Transverse colon (tissue), 4 donors: ENCODE results near the gene SLIT3. TPM values are rescaled to one million over a fixed set of nuclear protein-coding genes. Genes with fewer than 3 reads are reported as not detected.

Source experiments
- DNase-seq: peaks from one replicate; pipeline ENCODE4 v3.0.0-alpha.2; 2019
- H3K27ac ChIP-seq, 4 donors: fragments of 200-600 bp; sonication (generic); 2 replicates each; pipeline ENCODE4 v1.5.1; 2016 to 2018; ENCODE audit warnings: inconsistent platforms in 4 of 4
- H3K27me3 ChIP-seq: fragments of 200-600 bp; sonication (generic); 2 replicates; pipeline ENCODE4 v1.5.1; 2017; ENCODE audit warnings: inconsistent platforms
- H3K36me3 ChIP-seq, 4 donors: fragments of 200-600 bp; sonication (generic); 2 replicates each; pipeline ENCODE4 v1.5.1; 2017 to 2019; ENCODE audit warnings: inconsistent platforms in 4 of 4
- H3K4me1 ChIP-seq, 4 donors: fragments of 200-600 bp; sonication (generic); 2 replicates each; pipeline ENCODE4 v1.5.1; 2017 to 2020; ENCODE audit warnings: inconsistent platforms in 4 of 4
- H3K4me3 ChIP-seq, 4 donors: fragments of 200-600 bp; sonication (generic); 1 replicate in 1 of 4; 2 replicates in 3 of 4; pipeline versions ENCODE4 v1.5.1 to v1.6.1; 2017 to 2019; ENCODE audit warnings: inconsistent platforms in 4 of 4
- H3K9me3 ChIP-seq, 2 donors: fragments of 200-600 bp; sonication (generic); 2 replicates each; pipeline ENCODE4 v1.5.1; 2017 to 2019; ENCODE audit warnings: inconsistent platforms in 2 of 2
- EP300 ChIP-seq: sonication (generic); formaldehyde crosslinking; IDR thresholded peaks from one replicate; pipeline ENCODE4 v1.6.1; 2017; ENCODE audit warnings: antibody characterized with exemption, low read depth
- POLR2A ChIP-seq: fragments of 450-650 bp; IDR thresholded peaks from one replicate; pipeline ENCODE4 v1.6.1; 2016; ENCODE audit warnings: antibody characterized with exemption, mild to moderate bottlenecking, moderate library complexity
- POLR2AphosphoS5 ChIP-seq, 3 donors: sonication (generic); formaldehyde crosslinking; IDR thresholded peaks; one replicate each; pipeline ENCODE4 v1.6.1; 2016; ENCODE audit warnings: antibody characterized with exemption in 3 of 3
- WGBS, 2 donors: methylation state at CpG; one replicate each; pipeline ENCODE4 v1.1.5; 2018; ENCODE audit warnings: low coverage in 1 of 2; 5-methylcytosine and 5-hydroxymethylcytosine counted together
- in situ Hi-C, 4 donors: fragments of 200-750 bp; cut with MboI; loops; one replicate each; pipeline versions ENCODE4 v1.15.0 to v1.15.1; 2017; ENCODE audit warnings: low sequenced_read_pairs in 3 of 4, low pct_ligation_motif_present in 1 of 4, low pct_unique_long_range_greater_than_20kb in 1 of 4
- intact Hi-C: fragments of 100-400 bp; cut with DNase I; formaldehyde crosslinking; loops from one replicate; pipeline ENCODE4 v1.15.1; 2023; ENCODE audit warnings: low total_unique reads
- total RNA-seq, 4 donors: library from RNA; depleted of rRNA; stranded (reverse); fragments of >200 nt; gene quantifications; one replicate each; pipeline ENCODE4 v1.1.0, GENCODE V29; 2016
- TF ChIP-seq, protein P1 (sequence below), 5 experiments: fragments of 200-600 bp in 3 of 5; fragments of 450-650 bp in 2 of 5; sonication (generic) in 3 of 5; IDR thresholded peaks; 1 replicate in 2 of 5; 2 replicates in 3 of 5; pipeline ENCODE4 v1.5.1; 2016 to 2017; ENCODE audit warnings: antibody characterized with exemption in 5 of 5, inconsistent platforms in 3 of 5, mild to moderate bottlenecking in 2 of 5, moderate library complexity in 1 of 5

SLIT3 gene
- total RNA-seq, 4 donors from 2014 or later: 6.7 to 60.5 (median 9.6) TPM

DNA sequence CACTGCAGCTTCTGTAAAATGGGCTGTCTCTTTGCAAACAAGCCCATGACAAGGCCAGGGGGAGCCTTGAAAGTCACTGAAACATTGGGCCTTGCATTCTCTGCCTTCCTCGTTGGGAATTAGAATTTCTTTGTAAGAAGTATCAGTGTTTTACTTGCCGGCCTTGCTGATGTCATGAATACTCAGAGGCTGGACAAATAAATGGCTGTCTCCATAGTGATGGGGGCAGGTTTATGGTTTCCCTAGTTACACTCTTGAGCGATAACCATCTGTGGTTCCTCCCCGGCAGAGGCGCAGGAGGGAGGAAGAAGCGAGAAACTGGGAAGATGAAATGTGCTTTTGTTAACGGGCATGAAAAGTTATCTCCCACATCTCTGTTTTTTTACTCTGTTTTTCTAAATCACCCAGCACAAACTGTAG, 449.0 kb downstream of the SLIT3 start:
- Histone ChIP-seq H3K4me3 (no peak overlapping the region), H3K9me3 (no peaks in the 10 kb centered on the region), H3K27me3 (no peaks in the 10 kb centered on the region), H3K27ac (no peak overlapping the region), H3K4me1 (no peaks in the 10 kb centered on the region), H3K36me3 (no peaks in the 10 kb centered on the region)
- in situ Hi-C loops (no loop called here), intact Hi-C loops (no loop called here)
- DNase-seq: no peak
- 28 to 38% methylated on average over 5 to 7 of the region's 7 CpGs for WGBS, 2 donors
- TF ChIP-seq, protein P1, sequence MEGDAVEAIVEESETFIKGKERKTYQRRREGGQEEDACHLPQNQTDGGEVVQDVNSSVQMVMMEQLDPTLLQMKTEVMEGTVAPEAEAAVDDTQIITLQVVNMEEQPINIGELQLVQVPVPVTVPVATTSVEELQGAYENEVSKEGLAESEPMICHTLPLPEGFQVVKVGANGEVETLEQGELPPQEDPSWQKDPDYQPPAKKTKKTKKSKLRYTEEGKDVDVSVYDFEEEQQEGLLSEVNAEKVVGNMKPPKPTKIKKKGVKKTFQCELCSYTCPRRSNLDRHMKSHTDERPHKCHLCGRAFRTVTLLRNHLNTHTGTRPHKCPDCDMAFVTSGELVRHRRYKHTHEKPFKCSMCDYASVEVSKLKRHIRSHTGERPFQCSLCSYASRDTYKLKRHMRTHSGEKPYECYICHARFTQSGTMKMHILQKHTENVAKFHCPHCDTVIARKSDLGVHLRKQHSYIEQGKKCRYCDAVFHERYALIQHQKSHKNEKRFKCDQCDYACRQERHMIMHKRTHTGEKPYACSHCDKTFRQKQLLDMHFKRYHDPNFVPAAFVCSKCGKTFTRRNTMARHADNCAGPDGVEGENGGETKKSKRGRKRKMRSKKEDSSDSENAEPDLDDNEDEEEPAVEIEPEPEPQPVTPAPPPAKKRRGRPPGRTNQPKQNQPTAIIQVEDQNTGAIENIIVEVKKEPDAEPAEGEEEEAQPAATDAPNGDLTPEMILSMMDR (IDR thresholded peaks at IDR 0.05): no peak
- TF ChIP-seq EP300: no peak
- no peak for TF ChIP-seq POLR2A
- TF ChIP-seq POLR2AphosphoS5 (IDR thresholded peaks at IDR 0.05): no peak

DNA sequence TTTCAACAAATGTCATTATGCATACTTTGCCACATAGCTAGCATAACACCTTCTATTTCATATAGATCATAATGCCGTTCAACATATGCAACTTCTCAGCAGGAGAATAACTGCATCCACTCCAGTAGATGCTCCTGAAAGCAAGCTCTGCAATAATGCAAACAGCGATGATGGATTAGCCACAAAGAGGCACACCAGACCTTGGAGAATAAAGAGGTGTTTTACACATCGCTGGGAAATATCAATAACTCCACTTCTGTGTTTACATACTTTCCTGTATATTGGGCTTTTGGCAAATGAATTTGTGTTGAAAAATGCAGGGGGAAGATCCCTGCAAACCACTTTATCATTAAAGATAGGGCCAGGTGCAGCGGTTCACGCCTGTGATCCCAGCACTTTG, 450.3 kb downstream of the SLIT3 start:
- TF ChIP-seq POLR2AphosphoS5 (IDR thresholded peaks at IDR 0.05) (no peak), POLR2A (no peak)
- TF ChIP-seq, protein P1 (IDR thresholded peaks at IDR 0.05): no peak
- DNase-seq: no peak
- Histone ChIP-seq H3K36me3 (no peaks in the 10 kb centered on the region), H3K27me3 (peaks cover 7% of the 10 kb centered on the region), H3K4me1 (no peaks in the 10 kb centered on the region), H3K4me3 (no peak overlapping the region), H3K27ac (no peak overlapping the region), H3K9me3 (no peaks in the 10 kb centered on the region)
- 80 to 89% methylated on average over 3 to 5 of the region's 5 CpGs for WGBS, 2 donors
- intact Hi-C loops (no loop called here), in situ Hi-C loops (no loop called here)

DNA sequence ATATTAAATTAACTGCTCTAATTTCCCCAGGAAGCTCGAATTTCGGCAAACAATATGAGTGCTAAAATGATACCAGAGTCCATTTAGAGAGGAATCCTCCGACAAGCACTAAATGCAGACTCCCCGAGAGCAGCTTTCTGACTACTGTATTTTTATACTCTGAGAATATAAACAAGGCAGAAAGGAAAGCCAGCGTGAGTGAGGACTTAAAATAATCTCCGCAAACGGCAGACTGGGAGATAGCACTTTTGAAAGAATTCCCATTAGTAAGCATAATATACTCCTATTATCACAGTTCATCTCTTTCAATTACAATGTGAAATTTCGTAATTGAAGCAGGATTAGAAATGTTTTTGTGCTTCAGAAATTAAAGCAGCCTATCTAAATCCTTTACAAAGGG, 452.4 kb downstream of the SLIT3 start:
- Histone ChIP-seq H3K27me3 (peaks cover 20% of the 10 kb centered on the region), H3K36me3 (no peaks in the 10 kb centered on the region), H3K4me1 (no peaks in the 10 kb centered on the region), H3K9me3 (no peaks in the 10 kb centered on the region), H3K4me3 (no peak overlapping the region), H3K27ac (no peak overlapping the region)
- 59 to 73% methylated on average over 8 of the region's 8 CpGs for WGBS, 2 donors
- intact Hi-C loops: no loop called here
- in situ Hi-C loops: no loop called here
- no peak for DNase-seq
- TF ChIP-seq POLR2AphosphoS5 (IDR thresholded peaks at IDR 0.05) (no peak), EP300 (no peak), POLR2A (no peak)
- TF ChIP-seq, protein P1 (IDR thresholded peaks at IDR 0.05): no peak

DNA sequence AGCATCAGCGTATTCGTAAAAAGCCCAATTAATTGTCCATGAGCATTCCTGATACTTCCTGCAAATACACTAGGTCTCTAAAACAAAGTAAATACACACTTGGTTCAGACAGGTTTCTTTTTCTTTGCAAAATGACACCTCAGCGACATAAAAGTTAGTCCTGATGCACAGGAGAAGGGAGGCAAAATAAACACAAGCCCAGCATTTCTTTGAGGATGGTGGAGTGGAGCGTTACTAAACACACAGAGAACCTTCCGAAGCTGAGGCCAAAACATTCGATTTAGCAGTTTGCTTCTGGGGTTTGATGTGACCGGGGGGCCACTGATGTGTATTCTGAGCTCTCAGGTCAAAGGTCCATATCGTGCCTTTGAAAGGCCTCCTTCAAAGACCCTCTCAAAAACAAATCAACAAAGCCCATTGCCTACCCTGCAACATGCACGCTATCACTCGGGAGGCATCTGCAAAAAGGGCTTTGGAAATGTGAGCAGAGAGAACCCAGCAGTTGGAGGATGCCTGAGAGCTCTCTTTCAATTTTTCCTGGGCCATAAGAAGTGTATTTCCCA, 453.3 kb downstream of the SLIT3 start:
- TF ChIP-seq POLR2AphosphoS5 (IDR thresholded peaks at IDR 0.05) (no peak), POLR2A (no peak), EP300 (no peak)
- TF ChIP-seq, protein P1 (IDR thresholded peaks at IDR 0.05): no peak

More for the DNA sequence above, 453.3 kb downstream of the SLIT3 start:
- Histone ChIP-seq H3K4me3 (no peak overlapping the region), H3K36me3 (no peaks in the 10 kb centered on the region), H3K9me3 (no peaks in the 10 kb centered on the region), H3K4me1 (no peaks in the 10 kb centered on the region), H3K27ac (no peak overlapping the region), H3K27me3 (peaks cover 20% of the 10 kb centered on the region)
- intact Hi-C loops: no loop called here
- no peak for DNase-seq
- in situ Hi-C loops: no loop called here
- WGBS, 2 donors: 73 to 89% methylated on average over 5 to 10 of the region's 10 CpGs
